Measurements from ENCODE around the gene ZYX.

DNA sequence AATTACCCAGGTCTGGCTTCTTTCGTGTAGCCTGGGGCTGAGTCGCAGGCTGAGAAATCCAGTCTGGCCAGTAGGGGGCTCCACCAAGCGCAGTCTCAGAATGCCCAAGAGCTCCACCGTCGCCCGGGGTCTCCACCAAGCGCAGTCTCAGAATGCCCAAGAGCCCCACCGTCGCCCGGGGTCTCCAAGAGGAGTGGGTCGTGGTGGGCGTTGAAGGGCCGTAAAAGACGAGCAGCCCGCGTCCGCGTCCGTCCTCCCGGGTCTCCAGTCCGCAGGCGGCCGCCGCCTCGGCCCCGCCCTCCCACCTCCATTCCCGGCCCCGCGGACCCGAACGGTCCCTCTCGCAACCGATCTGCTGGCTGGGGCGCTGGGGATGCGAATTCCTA, 892 bp upstream of the ZYX start:
- TF ChIP-seq JUND (IDR thresholded peaks at IDR 0.05) (no peak), NFIC (IDR thresholded peaks at IDR 0.05; ENCODE audit: borderline replicate concordance) (no peak), EP300 (IDR thresholded peaks at IDR 0.05; ENCODE audit: borderline replicate concordance in 1 of 2, low read depth in 1 of 2, low read length in 1 of 2) (no peak), FOSL2 (IDR thresholded peaks at IDR 0.05; ENCODE audit: borderline replicate concordance, low read depth) (no peak), FOXJ3 (CRISPR knock-in tag; IDR thresholded peaks at IDR 0.05) (no peak), ELF1 (IDR thresholded peaks at IDR 0.05) (no peak), SIN3A (IDR thresholded peaks at IDR 0.05; ENCODE audit: borderline replicate concordance, low read depth, low read length) (0 out of 2 replicates have a peak, but pooled peaks have one; percentile 76), MXI1 (IDR thresholded peaks at IDR 0.05; ENCODE audit: low read depth, low read length) (0 out of 2 replicates have a peak, but pooled peaks have one; percentile 40), TAF1 (IDR thresholded peaks at IDR 0.05; ENCODE audit: borderline replicate concordance, low read depth, low read length) (peak; percentile 74), POLR2AphosphoS5 (IDR thresholded peaks at IDR 0.05; ENCODE audit: low read depth, low read length) (no peak)
- TF ChIP-seq, protein P1, sequence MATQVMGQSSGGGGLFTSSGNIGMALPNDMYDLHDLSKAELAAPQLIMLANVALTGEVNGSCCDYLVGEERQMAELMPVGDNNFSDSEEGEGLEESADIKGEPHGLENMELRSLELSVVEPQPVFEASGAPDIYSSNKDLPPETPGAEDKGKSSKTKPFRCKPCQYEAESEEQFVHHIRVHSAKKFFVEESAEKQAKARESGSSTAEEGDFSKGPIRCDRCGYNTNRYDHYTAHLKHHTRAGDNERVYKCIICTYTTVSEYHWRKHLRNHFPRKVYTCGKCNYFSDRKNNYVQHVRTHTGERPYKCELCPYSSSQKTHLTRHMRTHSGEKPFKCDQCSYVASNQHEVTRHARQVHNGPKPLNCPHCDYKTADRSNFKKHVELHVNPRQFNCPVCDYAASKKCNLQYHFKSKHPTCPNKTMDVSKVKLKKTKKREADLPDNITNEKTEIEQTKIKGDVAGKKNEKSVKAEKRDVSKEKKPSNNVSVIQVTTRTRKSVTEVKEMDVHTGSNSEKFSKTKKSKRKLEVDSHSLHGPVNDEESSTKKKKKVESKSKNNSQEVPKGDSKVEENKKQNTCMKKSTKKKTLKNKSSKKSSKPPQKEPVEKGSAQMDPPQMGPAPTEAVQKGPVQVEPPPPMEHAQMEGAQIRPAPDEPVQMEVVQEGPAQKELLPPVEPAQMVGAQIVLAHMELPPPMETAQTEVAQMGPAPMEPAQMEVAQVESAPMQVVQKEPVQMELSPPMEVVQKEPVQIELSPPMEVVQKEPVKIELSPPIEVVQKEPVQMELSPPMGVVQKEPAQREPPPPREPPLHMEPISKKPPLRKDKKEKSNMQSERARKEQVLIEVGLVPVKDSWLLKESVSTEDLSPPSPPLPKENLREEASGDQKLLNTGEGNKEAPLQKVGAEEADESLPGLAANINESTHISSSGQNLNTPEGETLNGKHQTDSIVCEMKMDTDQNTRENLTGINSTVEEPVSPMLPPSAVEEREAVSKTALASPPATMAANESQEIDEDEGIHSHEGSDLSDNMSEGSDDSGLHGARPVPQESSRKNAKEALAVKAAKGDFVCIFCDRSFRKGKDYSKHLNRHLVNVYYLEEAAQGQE (IDR thresholded peaks at IDR 0.05; ENCODE audit: low read depth, low read length) = 0 out of 2 replicates have a peak, but pooled peaks have one; percentile 27
- TF ChIP-seq, protein P2, sequence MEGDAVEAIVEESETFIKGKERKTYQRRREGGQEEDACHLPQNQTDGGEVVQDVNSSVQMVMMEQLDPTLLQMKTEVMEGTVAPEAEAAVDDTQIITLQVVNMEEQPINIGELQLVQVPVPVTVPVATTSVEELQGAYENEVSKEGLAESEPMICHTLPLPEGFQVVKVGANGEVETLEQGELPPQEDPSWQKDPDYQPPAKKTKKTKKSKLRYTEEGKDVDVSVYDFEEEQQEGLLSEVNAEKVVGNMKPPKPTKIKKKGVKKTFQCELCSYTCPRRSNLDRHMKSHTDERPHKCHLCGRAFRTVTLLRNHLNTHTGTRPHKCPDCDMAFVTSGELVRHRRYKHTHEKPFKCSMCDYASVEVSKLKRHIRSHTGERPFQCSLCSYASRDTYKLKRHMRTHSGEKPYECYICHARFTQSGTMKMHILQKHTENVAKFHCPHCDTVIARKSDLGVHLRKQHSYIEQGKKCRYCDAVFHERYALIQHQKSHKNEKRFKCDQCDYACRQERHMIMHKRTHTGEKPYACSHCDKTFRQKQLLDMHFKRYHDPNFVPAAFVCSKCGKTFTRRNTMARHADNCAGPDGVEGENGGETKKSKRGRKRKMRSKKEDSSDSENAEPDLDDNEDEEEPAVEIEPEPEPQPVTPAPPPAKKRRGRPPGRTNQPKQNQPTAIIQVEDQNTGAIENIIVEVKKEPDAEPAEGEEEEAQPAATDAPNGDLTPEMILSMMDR (IDR thresholded peaks at IDR 0.05) = peak; percentile 99
- TF ChIP-seq, protein P3, sequence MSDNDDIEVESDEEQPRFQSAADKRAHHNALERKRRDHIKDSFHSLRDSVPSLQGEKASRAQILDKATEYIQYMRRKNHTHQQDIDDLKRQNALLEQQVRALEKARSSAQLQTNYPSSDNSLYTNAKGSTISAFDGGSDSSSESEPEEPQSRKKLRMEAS (IDR thresholded peaks at IDR 0.05; ENCODE audit: low read depth) = peak; percentile 14; the same call in 1 of the 2 replicates
- TF ChIP-seq, protein P4, sequence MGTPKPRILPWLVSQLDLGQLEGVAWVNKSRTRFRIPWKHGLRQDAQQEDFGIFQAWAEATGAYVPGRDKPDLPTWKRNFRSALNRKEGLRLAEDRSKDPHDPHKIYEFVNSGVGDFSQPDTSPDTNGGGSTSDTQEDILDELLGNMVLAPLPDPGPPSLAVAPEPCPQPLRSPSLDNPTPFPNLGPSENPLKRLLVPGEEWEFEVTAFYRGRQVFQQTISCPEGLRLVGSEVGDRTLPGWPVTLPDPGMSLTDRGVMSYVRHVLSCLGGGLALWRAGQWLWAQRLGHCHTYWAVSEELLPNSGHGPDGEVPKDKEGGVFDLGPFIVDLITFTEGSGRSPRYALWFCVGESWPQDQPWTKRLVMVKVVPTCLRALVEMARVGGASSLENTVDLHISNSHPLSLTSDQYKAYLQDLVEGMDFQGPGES (IDR thresholded peaks at IDR 0.05; ENCODE audit: low read depth, low read length) = no peak
